ENCODE data around the gene RPS6KA4. TPM values are rescaled to one million over a fixed set of nuclear protein-coding genes. Genes with fewer than 3 reads are reported as not detected.

The RPS6KA4 gene
- total RNA-seq, 4 donors from 2014 or later: 23.7 to 34.3 (median 26.2) TPM

- Histone ChIP-seq H3K27me3 (no peaks in the 10 kb centered on the region), H3K4me1 (peaks cover 0 to 30% (median 9%) of the 10 kb centered on the region in 4 donors), H3K27ac (peak within 1 kb of the TSS in 2 of 4 donors; percentile 9 to 72), H3K4me3 (peak within 1 kb of the TSS in 2 of 4 donors; percentile 38 to 39), H3K9me3 (no peaks in the 10 kb centered on the region), H3K36me3 (no peaks in the 10 kb centered on the region)
- no peak for DNase-seq (ENCODE audit: low spot score in 2 of 2)
- WGBS, 2 donors: 67 to 76% methylated on average over 13 to 16 of the region's 16 CpGs
- peak in 1 of 2 donors; percentile 5 for TF ChIP-seq EP300 (IDR thresholded peaks at IDR 0.05)
- TF ChIP-seq POLR2A (IDR thresholded peaks at IDR 0.05): no peak
These were observed 19.1 kb upstream of the RPS6KA4 start, which contains the start of gene CCDC88B for GRCh38 chr11:64339754-64340408. CCDC88B (plus strand) TSS chr11:64340204; CDS start chr11:64340267, 63 bp downstream.

- peak in 1 of 2 donors; percentile 27 for DNase-seq (ENCODE audit: low spot score in 2 of 2)
- peak overlapping the region in 2 of 4 donors; percentile 38 to 39 for H3K4me3 ChIP-seq
These were observed 18.2 kb upstream of the RPS6KA4 start for GRCh38 chr11:64340671-64341335.

DNA sequence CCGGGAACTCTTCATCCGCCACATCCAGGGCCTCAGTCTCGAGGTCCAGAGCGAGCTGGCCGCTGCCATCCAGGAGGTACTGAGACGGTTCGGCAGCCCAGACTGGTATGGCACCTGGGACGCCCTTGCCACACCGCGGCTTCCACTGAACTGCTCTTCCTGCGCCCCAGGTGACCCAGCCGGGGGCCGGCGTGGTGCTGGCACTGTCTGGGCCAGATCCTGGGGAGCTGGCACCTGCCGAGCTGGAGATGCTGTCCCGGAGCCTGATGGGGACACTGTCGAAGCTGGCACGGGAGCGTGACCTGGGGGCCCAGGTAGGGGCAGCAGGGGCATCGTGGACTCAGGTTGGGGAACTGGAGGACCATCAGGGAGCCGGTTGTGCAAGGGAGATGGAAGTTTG, 17.5 kb upstream of the RPS6KA4 start:
- no peaks in the 10 kb centered on the region for H3K9me3 ChIP-seq
- 62 to 82% methylated on average over 8 to 21 of the region's 21 CpGs for WGBS, 2 donors
- H3K27me3 ChIP-seq: no peaks in the 10 kb centered on the region
- H3K4me3 ChIP-seq: no peak overlapping the region
- no peak overlapping the region for H3K27ac ChIP-seq
- TF ChIP-seq POLR2A (IDR thresholded peaks at IDR 0.05) (no peak), EP300 (IDR thresholded peaks at IDR 0.05) (no peak)
- TF ChIP-seq, protein P1, sequence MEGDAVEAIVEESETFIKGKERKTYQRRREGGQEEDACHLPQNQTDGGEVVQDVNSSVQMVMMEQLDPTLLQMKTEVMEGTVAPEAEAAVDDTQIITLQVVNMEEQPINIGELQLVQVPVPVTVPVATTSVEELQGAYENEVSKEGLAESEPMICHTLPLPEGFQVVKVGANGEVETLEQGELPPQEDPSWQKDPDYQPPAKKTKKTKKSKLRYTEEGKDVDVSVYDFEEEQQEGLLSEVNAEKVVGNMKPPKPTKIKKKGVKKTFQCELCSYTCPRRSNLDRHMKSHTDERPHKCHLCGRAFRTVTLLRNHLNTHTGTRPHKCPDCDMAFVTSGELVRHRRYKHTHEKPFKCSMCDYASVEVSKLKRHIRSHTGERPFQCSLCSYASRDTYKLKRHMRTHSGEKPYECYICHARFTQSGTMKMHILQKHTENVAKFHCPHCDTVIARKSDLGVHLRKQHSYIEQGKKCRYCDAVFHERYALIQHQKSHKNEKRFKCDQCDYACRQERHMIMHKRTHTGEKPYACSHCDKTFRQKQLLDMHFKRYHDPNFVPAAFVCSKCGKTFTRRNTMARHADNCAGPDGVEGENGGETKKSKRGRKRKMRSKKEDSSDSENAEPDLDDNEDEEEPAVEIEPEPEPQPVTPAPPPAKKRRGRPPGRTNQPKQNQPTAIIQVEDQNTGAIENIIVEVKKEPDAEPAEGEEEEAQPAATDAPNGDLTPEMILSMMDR (IDR thresholded peaks at IDR 0.05): no peak
- no peak for DNase-seq (ENCODE audit: low spot score in 2 of 2)
- H3K4me1 ChIP-seq: peaks cover 0 to 30% (median 9%) of the 10 kb centered on the region in 4 donors
- H3K36me3 ChIP-seq: no peaks in the 10 kb centered on the region

More at GRCh38 chr11:64340671-64341335, 18.2 kb upstream of the RPS6KA4 start:
- H3K27ac ChIP-seq: peak overlapping the region in 2 of 4 donors; percentile 9 to 72
- no peaks in the 10 kb centered on the region for H3K27me3 ChIP-seq
- no peaks in the 10 kb centered on the region for H3K36me3 ChIP-seq
- TF ChIP-seq, protein P1 (IDR thresholded peaks at IDR 0.05): no peak
- no peak for TF ChIP-seq POLR2A (IDR thresholded peaks at IDR 0.05)
- no peak for TF ChIP-seq EP300 (IDR thresholded peaks at IDR 0.05)
- peaks cover 0 to 30% (median 9%) of the 10 kb centered on the region in 4 donors for H3K4me1 ChIP-seq
- H3K9me3 ChIP-seq: no peaks in the 10 kb centered on the region
- 19 to 24% methylated on average over 31 to 33 of the region's 33 CpGs for WGBS, 2 donors

DNA sequence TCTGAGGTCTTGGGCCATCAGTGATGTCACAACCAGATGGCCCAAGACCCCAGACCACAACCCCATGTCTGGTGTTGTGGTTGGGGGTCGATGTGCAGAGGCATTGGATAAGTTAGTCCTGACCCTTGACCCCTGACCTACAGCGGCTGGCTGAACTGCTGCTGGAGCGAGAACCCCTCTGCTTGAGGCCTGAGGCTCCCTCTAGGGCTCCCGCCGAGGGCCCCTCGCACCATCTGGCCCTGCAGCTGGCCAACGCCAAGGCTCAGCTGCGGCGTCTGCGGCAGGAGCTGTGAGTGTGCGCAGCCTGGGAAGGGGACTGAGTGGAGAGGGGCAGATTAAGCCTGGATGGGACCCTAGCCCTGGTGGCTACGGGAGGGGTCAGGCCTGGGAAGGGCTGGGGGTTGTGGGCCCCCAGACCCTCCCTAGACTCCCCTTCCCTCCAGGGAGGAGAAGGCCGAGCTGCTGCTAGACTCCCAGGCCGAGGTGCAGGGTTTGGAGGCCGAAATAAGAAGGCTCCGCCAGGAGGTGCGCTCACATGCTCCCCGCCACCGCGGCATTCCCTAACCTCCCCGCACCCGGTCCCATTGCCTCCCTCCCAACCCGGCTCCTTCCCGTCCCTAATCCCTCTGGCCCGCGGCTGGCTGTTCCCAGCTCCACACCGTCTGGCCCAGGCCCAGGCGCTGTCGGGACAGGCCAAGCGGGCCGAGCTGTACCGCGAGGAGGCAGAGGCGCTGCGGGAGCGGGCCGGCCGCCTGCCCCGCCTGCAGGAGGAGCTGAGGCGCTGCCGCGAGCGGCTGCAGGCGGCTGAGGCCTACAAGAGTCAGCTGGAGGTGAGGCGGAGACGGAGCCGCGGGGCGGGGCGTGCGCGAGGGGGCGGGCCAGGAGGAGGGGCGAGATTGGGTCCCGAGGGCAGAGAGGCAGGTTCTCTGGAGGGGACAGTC, 16.8 kb upstream of the RPS6KA4 start:
- Histone ChIP-seq H3K27me3 (no peaks in the 10 kb centered on the region), H3K9me3 (no peaks in the 10 kb centered on the region), H3K36me3 (no peaks in the 10 kb centered on the region), H3K27ac (peak overlapping the region in 2 of 4 donors; percentile 66 to 75), H3K4me1 (peaks cover 0 to 30% (median 9%) of the 10 kb centered on the region in 4 donors), H3K4me3 (peak overlapping the region in 3 of 4 donors; percentile 2 to 46 (median 34))
- 23 to 32% methylated on average over 25 to 49 of the region's 55 CpGs for WGBS, 2 donors
- peak in 1 of 2 donors; percentile 48 for TF ChIP-seq EP300 (IDR thresholded peaks at IDR 0.05)
- TF ChIP-seq, protein P1 (IDR thresholded peaks at IDR 0.05): peak; percentile 41 to 71 (median 51)
- TF ChIP-seq POLR2A (IDR thresholded peaks at IDR 0.05): peak in 1 of 2 donors; percentile 40
- peak; percentile 72 for DNase-seq (ENCODE audit: low spot score in 2 of 2)

Data from tibial nerve (tissue), 4 donors.